Motor neuron (in vitro differentiated cells): ENCODE data around the gene TMEM141. TPM values are rescaled to one million over a fixed set of nuclear protein-coding genes. Genes with fewer than 3 reads are reported as not detected.
A peak's percentile ranks its signal among the peaks of the same experiment; 100 is the strongest.
"Not testable (repeated sequence)": the region's sequence is repeated elsewhere in the genome, so short reads cannot be mapped to it uniquely, and the experiment has no call there.

Source experiments
- ATAC-seq, 8 experiments: fragments of 200-7000 bp; cut with Tn5 transposase; replicated peaks in 6 of 8; 2 replicates each; pipeline ENCODE4 v1.8.0; 2021; ENCODE audit warnings: mild to moderate bottlenecking in 8 of 8, moderate library complexity in 8 of 8
- H3K27ac ChIP-seq, 2 donors: fragments of 250-450 bp; sonication (Bioruptor Pico); 2 replicates each; pipeline ENCODE4 v1.9.0; 2021; ENCODE audit warnings: antibody characterized with exemption in 2 of 2, mild to moderate bottlenecking in 2 of 2, moderate library complexity in 1 of 2
- H3K4me1 ChIP-seq, 2 donors: fragments of 250-450 bp; sonication (Bioruptor Pico); replicated peaks in 1 of 2; 2 replicates each; pipeline ENCODE4 v1.6.1; 2021; ENCODE audit warnings: antibody characterized with exemption in 2 of 2, mild to moderate bottlenecking in 2 of 2, moderate library complexity in 1 of 2
- H3K4me3 ChIP-seq, 5 donors: fragments of 250-450 bp; sonication (Bioruptor Pico); 2 replicates each; pipeline ENCODE4 v1.9.0; 2021; ENCODE audit warnings: antibody characterized with exemption in 5 of 5, mild to moderate bottlenecking in 5 of 5, moderate library complexity in 4 of 5
- WGBS, 10 experiments: fragments of 450-650 bp; shearing (Covaris generic); methylation state at CpG; one replicate each; pipeline ENCODE4 v1.0.0; 2022; 5-methylcytosine and 5-hydroxymethylcytosine counted together
- in situ Hi-C, 9 experiments: fragments of 400-800 bp; cut with MboI; loops; one replicate each; pipeline ENCODE4 v1.15.0; 2021; ENCODE audit warnings: low sequenced_read_pairs in 9 of 9, low pct_unique_long_range_greater_than_20kb in 2 of 9; ENCODE audit not compliant: unreplicated experiment in 9 of 9
- total RNA-seq, 8 experiments: library from RNA; unstranded; fragments of 300-600 nt; gene quantifications; 2 replicates each; pipeline versions ENCODE4 v1.2.3 to v1.2.4, GENCODE V29; 2022

Gene TMEM141
- total RNA-seq, 8 experiments from 2014 or later, result 21.7 to 92.7 (median 39.5) TPM

DNA sequence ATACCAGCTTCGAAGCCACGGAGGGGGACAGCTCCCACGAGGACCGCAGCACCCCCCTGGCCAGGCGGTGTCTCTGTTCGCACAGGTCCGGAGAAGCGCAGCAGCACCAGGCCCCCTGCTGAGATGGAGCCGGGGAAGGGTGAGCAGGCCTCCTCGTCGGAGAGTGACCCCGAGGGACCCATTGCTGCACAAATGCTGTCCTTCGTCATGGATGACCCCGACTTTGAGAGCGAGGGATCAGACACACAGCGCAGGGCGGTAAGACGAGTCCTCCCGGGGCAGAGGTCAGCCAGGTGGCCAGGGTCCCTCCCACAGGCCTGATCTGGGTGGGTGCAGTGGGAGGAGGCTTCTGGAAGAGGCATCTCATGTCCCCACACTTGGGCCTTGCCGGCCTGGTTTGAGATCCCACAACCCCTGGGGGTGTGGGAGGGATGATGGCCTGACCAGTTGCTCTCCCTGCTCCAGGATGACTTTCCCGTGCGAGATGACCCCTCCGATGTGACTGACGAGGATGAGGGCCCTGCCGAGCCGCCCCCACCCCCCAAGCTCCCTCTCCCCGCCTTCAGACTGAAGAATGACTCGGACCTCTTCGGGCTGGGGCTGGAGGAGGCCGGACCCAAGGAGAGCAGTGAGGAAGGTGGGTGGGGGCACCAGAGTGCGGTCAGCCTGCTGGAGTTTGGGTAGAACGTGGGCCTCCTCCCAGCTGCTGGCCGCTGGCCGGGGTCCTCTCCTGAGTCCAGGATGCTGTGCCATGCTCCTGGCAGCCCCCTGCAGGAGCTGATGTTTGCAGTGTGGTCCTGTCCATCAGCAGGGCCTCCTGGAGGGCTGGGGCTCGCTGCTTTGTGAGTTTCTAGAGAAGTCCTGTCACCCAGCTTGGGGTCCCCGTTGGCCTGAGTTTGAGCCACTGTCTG is 48.3 kb downstream of the TMEM141 start:
- in situ Hi-C loops, result no loop called here
- H3K4me3 ChIP-seq, result no peak overlapping the region
- 71 to 100% (median 93%) methylated on average over 1 to 15 of the region's 36 CpGs; no CpG with 5 or more reads in 5 of the 10 experiments for WGBS, 10 experiments
- no peak for ATAC-seq
- H3K4me1 ChIP-seq, result peaks cover 43 to 48% of the 10 kb centered on the region in 2 donors
- H3K27ac ChIP-seq, result peak overlapping the region in 1 of 2 donors; percentile 42

DNA sequence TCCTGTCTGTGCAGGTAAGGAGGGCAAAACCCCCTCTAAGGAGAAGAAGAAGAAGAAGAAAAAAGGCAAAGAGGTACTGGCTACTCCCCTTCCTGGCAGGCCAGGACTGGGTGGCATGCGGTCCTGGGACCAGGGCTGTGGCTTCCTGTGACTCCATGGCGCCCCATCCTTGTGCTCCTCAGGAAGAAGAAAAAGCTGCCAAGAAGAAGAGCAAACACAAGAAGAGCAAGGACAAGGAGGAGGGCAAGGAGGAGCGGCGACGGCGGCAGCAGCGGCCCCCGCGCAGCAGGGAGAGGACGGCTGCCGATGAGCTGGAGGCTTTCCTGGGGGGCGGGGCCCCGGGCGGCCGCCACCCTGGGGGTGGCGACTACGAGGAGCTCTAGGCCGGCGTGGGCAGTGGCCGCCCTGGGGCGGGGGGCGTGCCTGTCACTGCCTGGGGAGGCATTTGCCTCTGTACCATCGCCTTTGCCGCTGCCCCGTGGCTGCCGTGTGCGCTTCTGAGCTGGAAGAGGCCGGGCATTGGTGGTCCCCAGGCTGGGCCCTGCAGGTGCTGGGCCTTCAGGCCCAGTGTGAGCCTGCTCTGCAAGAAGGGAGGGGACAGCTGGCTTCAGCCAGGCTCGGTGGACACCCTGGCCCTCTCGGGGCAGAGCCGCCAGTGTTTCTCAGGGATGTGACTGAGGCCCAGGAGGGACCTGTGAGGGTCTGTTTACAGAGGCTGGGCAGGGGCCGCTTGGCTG is 49.2 kb downstream of the TMEM141 start:
- peak in 6 of 8 experiments; percentile 1 to 4 (median 3) for ATAC-seq
- H3K4me1 ChIP-seq, result peaks cover 43 to 51% of the 10 kb centered on the region in 2 donors
- WGBS, 10 experiments, result 30 to 100% (median 80%) methylated on average over 1 to 6 of the region's 32 CpGs; no CpG with 5 or more reads in 5 of the 10 experiments
- H3K4me3 ChIP-seq, result no peak overlapping the region
- peak overlapping the region; percentile 40 to 42 for H3K27ac ChIP-seq
- in situ Hi-C loops, result no loop called here

DNA sequence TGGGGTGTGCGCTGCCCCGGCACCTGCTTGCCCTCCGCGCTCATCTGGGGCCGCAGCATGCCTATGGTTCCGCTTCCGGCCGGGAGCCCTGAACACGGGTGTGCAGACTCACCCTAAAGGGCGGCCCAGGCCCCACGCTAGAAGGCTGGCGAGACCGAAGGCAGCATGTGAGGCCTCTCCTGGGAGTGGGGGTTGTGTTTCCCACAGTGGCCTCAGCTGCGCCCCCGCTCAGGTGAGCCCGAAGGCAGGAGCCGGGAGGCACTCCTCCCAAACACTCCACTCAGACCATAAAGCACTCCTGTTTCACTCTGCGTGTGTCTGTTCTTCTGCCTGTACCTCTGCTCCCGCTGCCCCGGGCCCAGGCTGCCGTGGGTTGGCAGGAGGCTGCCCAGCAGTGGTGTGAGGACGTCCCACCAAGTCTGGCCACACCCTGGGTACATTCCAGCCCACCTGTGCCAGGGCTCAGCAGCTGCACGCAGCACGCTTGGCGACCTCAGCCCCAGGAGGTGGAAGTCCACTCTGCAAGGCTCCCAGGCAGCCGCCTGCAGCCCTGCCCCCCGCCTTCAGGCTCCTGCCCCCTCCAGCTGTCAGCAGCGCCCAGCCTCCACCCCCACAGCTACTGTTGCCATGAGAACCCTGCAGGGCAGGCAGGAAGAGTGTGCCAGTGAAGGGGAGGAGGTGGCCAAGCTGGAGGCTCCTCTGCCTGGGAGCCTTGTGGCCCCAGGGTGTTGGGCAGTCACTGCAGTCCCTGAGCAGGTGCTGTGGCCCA is 49.9 kb downstream of the TMEM141 start:
- Histone ChIP-seq H3K27ac (peak overlapping the region; percentile 40 to 42), H3K4me3 (no peak overlapping the region), H3K4me1 (peaks cover 43 to 53% of the 10 kb centered on the region in 2 donors)
- ATAC-seq, result peak in 7 of 8 experiments; percentile 1 to 47 (median 15)
- WGBS, 10 experiments, result 56 to 100% (median 80%) methylated on average over 1 to 12 of the region's 28 CpGs; no CpG with 5 or more reads in 5 of the 10 experiments
- in situ Hi-C loops, result no loop called here

DNA sequence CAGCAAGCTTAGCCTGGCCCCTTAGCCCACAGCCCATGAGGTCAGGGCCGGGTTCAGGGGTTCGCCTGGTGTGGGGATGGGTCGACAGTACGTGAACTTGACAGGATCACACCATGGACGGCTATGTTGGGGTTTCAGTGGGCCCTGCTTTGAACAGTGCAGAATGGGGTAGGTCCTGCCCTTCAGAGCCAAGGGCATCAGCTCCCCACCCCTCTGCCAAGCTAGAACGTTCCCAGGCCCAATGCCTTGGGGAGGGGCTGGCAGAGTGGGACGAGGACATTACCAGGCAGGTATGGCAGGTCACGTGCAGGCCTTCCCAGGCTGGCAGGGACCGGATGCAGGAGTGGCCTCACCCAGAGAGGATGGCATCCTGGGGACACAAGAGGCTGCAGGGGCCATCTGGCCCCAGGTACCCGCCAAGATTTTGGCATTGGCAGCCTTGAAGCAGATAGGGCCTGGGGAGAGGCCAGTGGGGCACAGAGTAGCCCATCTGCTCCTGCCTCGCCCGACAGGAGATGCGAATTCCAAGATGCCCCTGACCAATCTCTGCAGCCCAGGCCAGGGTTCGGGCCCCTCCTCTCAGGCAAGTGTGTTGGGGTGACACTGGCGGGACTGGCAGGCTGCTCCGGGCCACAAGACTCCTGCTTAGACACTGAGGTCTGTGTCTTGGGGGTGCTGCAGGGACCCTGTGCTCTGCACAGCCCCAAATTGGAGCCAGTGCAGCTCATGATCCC is 50.7 kb downstream of the TMEM141 start:
- in situ Hi-C loops, result not testable (repeated sequence)
- 28 to 46% (median 33%) methylated on average over 1 to 5 of the region's 16 CpGs; no CpG with 5 or more reads in 7 of the 10 experiments for WGBS, 10 experiments
- H3K4me3 ChIP-seq, result peak overlapping the region in 4 of 5 donors; percentile 41 to 72 (median 52)
- peaks cover 48 to 59% of the 10 kb centered on the region in 2 donors for H3K4me1 ChIP-seq
- ATAC-seq, result peak in 2 of 8 experiments; percentile 0 to 3
- H3K27ac ChIP-seq, result peak overlapping the region in 1 of 2 donors; percentile 88

DNA sequence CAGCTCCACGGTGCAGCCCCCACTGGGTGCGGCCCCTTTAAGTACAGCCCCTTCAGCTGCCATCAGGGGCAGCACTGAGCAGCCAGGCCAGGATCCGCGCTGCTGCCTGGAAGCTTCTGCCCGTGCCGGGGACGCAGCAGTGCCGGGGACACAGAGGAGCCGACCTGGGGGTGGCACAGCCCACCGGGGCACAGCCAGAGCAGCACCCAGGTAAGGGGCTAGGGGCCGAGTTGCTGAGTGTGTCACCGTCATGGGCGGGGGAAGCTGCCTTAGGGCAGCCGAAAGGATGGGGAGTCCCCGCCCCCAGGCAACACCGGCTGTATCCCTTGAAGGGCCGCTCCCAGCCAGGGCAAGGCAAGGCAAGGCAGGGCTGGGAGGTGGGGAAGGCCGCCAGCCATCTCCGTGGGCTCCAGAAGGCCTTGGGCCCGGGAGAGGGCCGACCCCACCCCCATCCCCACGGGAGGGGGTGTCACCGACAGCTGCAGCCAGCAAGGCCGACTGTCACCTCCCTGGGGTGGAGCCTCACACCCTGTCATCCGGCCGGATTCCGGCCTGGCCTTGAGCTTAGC is 51.3 kb downstream of the TMEM141 start, which contains the start of gene AJM1:
Gene AJM1 (plus strand): TSS at position 99 of the 569 bp plus-strand sequence. CDS start 1,937 bp downstream, outside the sequence.
- peak within 1 kb of the TSS; percentile 39 to 72 (median 44) for H3K4me3 ChIP-seq
- ATAC-seq, result peak; percentile 58 to 76 (median 66)
- H3K4me1 ChIP-seq, result peaks cover 49 to 59% of the 10 kb centered on the region in 2 donors
- H3K27ac ChIP-seq, result peak within 1 kb of the TSS; percentile 77 to 88
- in situ Hi-C loops, result not testable (repeated sequence)
- 6% methylated on average over 5 of the region's 27 CpGs; no CpG with 5 or more reads in 9 of the 10 experiments for WGBS, 10 experiments

Other genes with a start within 250 kb of the TMEM141 start
- 10 to 100 TPM in 7 of 8 experiments, 1 to 10 TPM in 1; 4.9 to 57.7 (median 17.6) TPM for gene NOTCH1, start 245.3 kb upstream of the TMEM141 start, total RNA-seq
- 10 to 100 TPM in 3 of 8 experiments, 1 to 10 TPM in 1, under 1 TPM in 4; 0.50 to 21.9 (median 4.7) TPM for gene EGFL7, start 128.4 kb upstream of the TMEM141 start, total RNA-seq
- gene AGPAT2, start 103.9 kb upstream of the TMEM141 start, total RNA-seq, result 10 to 100 TPM in 2 of 8 experiments, 1 to 10 TPM in 6; 1.5 to 19.7 (median 4.6) TPM
- 10 to 100 TPM in 6 of 8 experiments, 1 to 10 TPM in 1, under 1 TPM in 1; 0.92 to 44.3 (median 27.8) TPM for gene DIPK1B, start 78.8 kb upstream of the TMEM141 start, total RNA-seq
- 1 to 10 TPM in 1 of 8 experiments, under 1 TPM in 7; 0.05 to 1.7 (median 0.38) TPM for gene LCN10, start 48.4 kb upstream of the TMEM141 start, total RNA-seq
- gene LCN6, start 42.8 kb upstream of the TMEM141 start, total RNA-seq, result under 1 TPM in 2 of 8 experiments, not detected in 6; 0.41 to 0.76 TPM
- gene LCN8, start 33.1 kb upstream of the TMEM141 start, total RNA-seq, result under 1 TPM in 4 of 8 experiments, not detected in 4; 0.08 to 0.43 (median 0.22) TPM
- under 1 TPM in 5 of 8 experiments, not detected in 3; 0.21 to 0.43 (median 0.23) TPM for gene LCN15, start 26.8 kb upstream of the TMEM141 start, total RNA-seq
- 1 to 10 TPM in 7 of 8 experiments, under 1 TPM in 1; 0.61 to 3.3 (median 2.5) TPM for gene CCDC183, start 5.0 kb downstream of the TMEM141 start, total RNA-seq
- 10 to 100 TPM; 33.8 to 83.5 (median 39.5) TPM for gene RABL6, start 16.6 kb downstream of the TMEM141 start, total RNA-seq
- 1 to 10 TPM; 1.2 to 5.5 (median 2.6) TPM for gene AJM1, start 51.1 kb downstream of the TMEM141 start, total RNA-seq
- gene PHPT1, start 58.1 kb downstream of the TMEM141 start, total RNA-seq, result 100 to 1,000 TPM; 134 to 366 (median 259) TPM
- gene MAMDC4, start 61.0 kb downstream of the TMEM141 start, total RNA-seq, result 10 to 100 TPM in 1 of 8 experiments, 1 to 10 TPM in 7; 1.5 to 10.3 (median 4.7) TPM
- gene EDF1, start 75.0 kb downstream of the TMEM141 start, total RNA-seq, result 100 to 1,000 TPM; 506 to 905 (median 719) TPM
- gene TRAF2, start 95.2 kb downstream of the TMEM141 start, total RNA-seq, result 10 to 100 TPM in 4 of 8 experiments, 1 to 10 TPM in 4; 6.8 to 18.4 (median 10.0) TPM
- 100 to 1,000 TPM in 1 of 8 experiments, 10 to 100 TPM in 7; 34.1 to 115 (median 45.3) TPM for gene FBXW5, start 153.4 kb downstream of the TMEM141 start, total RNA-seq
- gene C8G, start 153.9 kb downstream of the TMEM141 start, total RNA-seq, result 1 to 10 TPM in 5 of 8 experiments, under 1 TPM in 1, not detected in 2; 0.71 to 2.7 (median 1.4) TPM
- 1 to 10 TPM in 5 of 8 experiments, under 1 TPM in 3; 0.38 to 4.3 (median 1.2) TPM for gene LCN12, start 160.9 kb downstream of the TMEM141 start, total RNA-seq
- 100 to 1,000 TPM in 2 of 8 experiments, 10 to 100 TPM in 2, 1 to 10 TPM in 4; 1.2 to 273 (median 12.3) TPM for gene PTGDS, start 186.2 kb downstream of the TMEM141 start, total RNA-seq
- 1 to 10 TPM in 1 of 8 experiments, under 1 TPM in 7; 0.11 to 1.3 (median 0.73) TPM for gene LCNL1, start 191.6 kb downstream of the TMEM141 start, total RNA-seq
- 10 to 100 TPM; 23.4 to 38.4 (median 27.5) TPM for gene PAXX, start 201.1 kb downstream of the TMEM141 start, total RNA-seq
- 1 to 10 TPM in 1 of 8 experiments, under 1 TPM in 3, not detected in 4; 0.29 to 8.3 (median 0.47) TPM for gene CLIC3, start 205.2 kb downstream of the TMEM141 start, total RNA-seq
- 10 to 100 TPM in 7 of 8 experiments, 1 to 10 TPM in 1; 8.1 to 27.9 (median 18.0) TPM for gene ABCA2, start 236.9 kb downstream of the TMEM141 start, total RNA-seq
- 1 to 10 TPM in 1 of 8 experiments, under 1 TPM in 6, not detected in 1; 0.08 to 1.0 (median 0.25) TPM for gene FUT7, start 240.7 kb downstream of the TMEM141 start, total RNA-seq